Ishikawa (cell line): Measurements from ENCODE around the gene SCARF1.

Experiments used
- CEBPB ChIP-seq: IDR thresholded peaks from 2 replicates; pipeline ENCODE4 v1.6.1; 2012
- CREB1 ChIP-seq: IDR thresholded peaks from 2 replicates; pipeline ENCODE4 v1.6.1; 2012; ENCODE audit warnings: low read depth
- EGR1 ChIP-seq: IDR thresholded peaks from 2 replicates; pipeline ENCODE4 v1.6.1; 2012
- EP300 ChIP-seq: IDR thresholded peaks from 2 replicates; pipeline ENCODE4 v1.6.1; 2012; ENCODE audit warnings: borderline replicate concordance
- FOXM1 ChIP-seq: IDR thresholded peaks from 2 replicates; pipeline ENCODE4 v1.6.1; 2012; ENCODE audit warnings: low read depth, borderline replicate concordance
- MAX ChIP-seq: IDR thresholded peaks from 2 replicates; pipeline ENCODE4 v1.6.1; 2012
- NFIC ChIP-seq: IDR thresholded peaks from 2 replicates; pipeline ENCODE4 v1.6.1; 2012
- RAD21 ChIP-seq: IDR thresholded peaks from 2 replicates; pipeline ENCODE4 v1.6.1; 2012; ENCODE audit warnings: low read depth
- REST ChIP-seq: IDR thresholded peaks from 2 replicates; pipeline ENCODE4 v1.6.1; 2012; ENCODE audit warnings: low read depth, mild to moderate bottlenecking
- TAF1 ChIP-seq: IDR thresholded peaks from 2 replicates; pipeline ENCODE4 v1.6.1; 2012; ENCODE audit warnings: low read depth, mild to moderate bottlenecking
- TCF12 ChIP-seq: IDR thresholded peaks from 2 replicates; pipeline ENCODE4 v1.6.1; 2012; ENCODE audit warnings: low read depth
- TEAD4 ChIP-seq: IDR thresholded peaks from 2 replicates; pipeline ENCODE4 v1.6.1; 2012
- USF1 ChIP-seq: IDR thresholded peaks from 2 replicates; pipeline ENCODE4 v1.6.1; 2012
- YY1 ChIP-seq: IDR thresholded peaks from 2 replicates; pipeline ENCODE4 v1.6.1; 2012; ENCODE audit warnings: low read depth
- ZBTB7A ChIP-seq: IDR thresholded peaks from 2 replicates; pipeline ENCODE4 v1.6.1; 2012; ENCODE audit warnings: low read depth

Gene SCARF1

GRCh38 chr17:1638624-1639300, 6.8 kb downstream of the SCARF1 start:
- no peak for TF ChIP-seq TAF1
- no peak for TF ChIP-seq EGR1
- no peak for TF ChIP-seq REST
- TF ChIP-seq NFIC = no peak
- TF ChIP-seq CEBPB = no peak
- TF ChIP-seq TCF12 = no peak
- no peak for TF ChIP-seq FOXM1
- TF ChIP-seq YY1 = no peak
- TF ChIP-seq USF1 = no peak
- TF ChIP-seq TEAD4 = no peak
- no peak for TF ChIP-seq ZBTB7A
- no peak for TF ChIP-seq EP300
- TF ChIP-seq RAD21 = no peak
- TF ChIP-seq CREB1 = no peak
- no peak for TF ChIP-seq MAX

- TF ChIP-seq ZBTB7A (no peak), NFIC (no peak), FOXM1 (no peak)
Measured at GRCh38 chr17:1638171-1638590, 7.4 kb downstream of the SCARF1 start.

GRCh38 chr17:1636732-1637285, 8.7 kb downstream of the SCARF1 start:
- TF ChIP-seq CEBPB = no peak

- TF ChIP-seq RAD21 = no peak
- no peak for TF ChIP-seq EGR1
- TF ChIP-seq EP300 = no peak
- TF ChIP-seq CREB1 = no peak
- no peak for TF ChIP-seq TEAD4
- no peak for TF ChIP-seq TCF12
- TF ChIP-seq FOXM1 = no peak
- no peak for TF ChIP-seq ZBTB7A
- TF ChIP-seq YY1 = no peak
- TF ChIP-seq TAF1 = no peak
- TF ChIP-seq CEBPB = no peak
- TF ChIP-seq NFIC = no peak
- TF ChIP-seq MAX = no peak
- TF ChIP-seq REST = no peak
- TF ChIP-seq USF1 = no peak
Measured at GRCh38 chr17:1635675-1636465, 9.7 kb downstream of the SCARF1 start.

GRCh38 chr17:1634841-1635650, 10.5 kb downstream of the SCARF1 start:
- TF ChIP-seq ZBTB7A (no peak), MAX (no peak), EGR1 (no peak), EP300 (no peak), TAF1 (no peak), FOXM1 (no peak)
